ENCODE results near the gene DOCK1. TPM values are rescaled to one million over a fixed set of nuclear protein-coding genes. Genes with fewer than 3 reads are reported as not detected.

DOCK1 gene
- total RNA-seq, 1 donor from 2014 or later: 72.6 TPM

- DNase-seq (ENCODE audit: low spot score): peak; percentile 14
- Histone ChIP-seq H3K9ac (no peak overlapping the region), H3K4me1 (no peaks in the 10 kb centered on the region), H3K27ac (no peak overlapping the region), H3K79me2 (ENCODE audit: low read depth) (no peaks in the 10 kb centered on the region), H4K20me1 (ENCODE audit: low read depth) (no peaks in the 10 kb centered on the region), H2AFZ (replicated peaks) (no peak overlapping the region), H3F3A (ENCODE audit: low read depth) (no peaks in the 10 kb centered on the region), H3K4me3 (no peak overlapping the region), H3K4me2 (no peak overlapping the region), H3K36me3 (no peaks in the 10 kb centered on the region), H3K9me3 (ENCODE audit: low read depth) (no peaks in the 10 kb centered on the region), H3K27me3 (no peaks in the 10 kb centered on the region)
- TF ChIP-seq CTCF (IDR thresholded peaks at IDR 0.05) (no peak), EZH2 (IDR thresholded peaks at IDR 0.05) (no peak), EZH2phosphoT487 (IDR thresholded peaks at IDR 0.05) (no peak)
- Mint-ChIP-seq H3K27ac (no peak overlapping the region), H3K4me3 (no peak overlapping the region), H3K4me1 (peaks cover 12% of the 10 kb centered on the region), H3K27me3 (ENCODE audit: insufficient read depth, low read depth) (peaks cover 2% of the 10 kb centered on the region), H3K36me3 (no peaks in the 10 kb centered on the region), H3K9me3 (no peaks in the 10 kb centered on the region)
Measured at GRCh38 chr10:127485153-127485857, 580.1 kb downstream of the DOCK1 start.

GRCh38 chr10:127486355-127486754, 581.1 kb downstream of the DOCK1 start:
- Histone ChIP-seq H2AFZ (replicated peaks) (no peak overlapping the region), H3K79me2 (ENCODE audit: low read depth) (no peaks in the 10 kb centered on the region), H3K27ac (no peak overlapping the region), H3K27me3 (no peaks in the 10 kb centered on the region), H3K36me3 (no peaks in the 10 kb centered on the region), H3K9me3 (ENCODE audit: low read depth) (no peaks in the 10 kb centered on the region), H3F3A (ENCODE audit: low read depth) (no peaks in the 10 kb centered on the region), H3K4me3 (no peak overlapping the region), H3K4me1 (no peaks in the 10 kb centered on the region), H3K4me2 (no peak overlapping the region), H4K20me1 (ENCODE audit: low read depth) (no peaks in the 10 kb centered on the region), H3K9ac (no peak overlapping the region)
- Mint-ChIP-seq H3K9me3 (no peaks in the 10 kb centered on the region), H3K4me3 (no peak overlapping the region), H3K4me1 (peaks cover 12% of the 10 kb centered on the region), H3K27me3 (ENCODE audit: insufficient read depth, low read depth) (peaks cover 2% of the 10 kb centered on the region), H3K27ac (no peak overlapping the region), H3K36me3 (no peaks in the 10 kb centered on the region)
- TF ChIP-seq EZH2phosphoT487 (IDR thresholded peaks at IDR 0.05) (no peak), EZH2 (IDR thresholded peaks at IDR 0.05) (no peak), CTCF (IDR thresholded peaks at IDR 0.05) (no peak)
- no peak for DNase-seq (ENCODE audit: low spot score)

- no peaks in the 10 kb centered on the region for H3K79me2 ChIP-seq (ENCODE audit: low read depth)
- H3K27ac ChIP-seq: no peak overlapping the region
- Mint-ChIP-seq H3K4me3 (no peak overlapping the region), H3K27ac (no peak overlapping the region), H3K4me1 (peaks cover 39% of the 10 kb centered on the region), H3K27me3 (ENCODE audit: insufficient read depth, low read depth) (peaks cover 5% of the 10 kb centered on the region), H3K9me3 (no peaks in the 10 kb centered on the region), H3K36me3 (no peaks in the 10 kb centered on the region)
- no peaks in the 10 kb centered on the region for H3F3A ChIP-seq (ENCODE audit: low read depth)
- H4K20me1 ChIP-seq (ENCODE audit: low read depth): no peaks in the 10 kb centered on the region
- H2AFZ ChIP-seq (replicated peaks): no peak overlapping the region
- no peaks in the 10 kb centered on the region for H3K9me3 ChIP-seq (ENCODE audit: low read depth)
- H3K27me3 ChIP-seq: no peaks in the 10 kb centered on the region
- no peak overlapping the region for H3K4me3 ChIP-seq
- H3K9ac ChIP-seq: no peak overlapping the region
- DNase-seq (ENCODE audit: low spot score): peak; percentile 43
- no peaks in the 10 kb centered on the region for H3K4me1 ChIP-seq
- no peaks in the 10 kb centered on the region for H3K36me3 ChIP-seq
- no peak overlapping the region for H3K4me2 ChIP-seq
- TF ChIP-seq EZH2phosphoT487 (IDR thresholded peaks at IDR 0.05): no peak
- no peak for TF ChIP-seq EZH2 (IDR thresholded peaks at IDR 0.05)
- peak; percentile 55 for TF ChIP-seq CTCF (IDR thresholded peaks at IDR 0.05)
Measured at GRCh38 chr10:127492607-127493250, 587.5 kb downstream of the DOCK1 start.
